ENCODE measurements around the gene ETS1.

The ETS1 gene

GRCh38 chr11:128411150-128411549 lies 176.2 kb downstream of the ETS1 start:
- DNase-seq (ENCODE audit: extremely low spot score): no peak
- ChIA-PET POLR2A (no interaction called here), CTCF (no interaction called here)
- TF ChIP-seq BHLHE40 (IDR thresholded peaks at IDR 0.05; ENCODE audit: borderline replicate concordance): no peak
- TF ChIP-seq ARNT (IDR thresholded peaks at IDR 0.05): no peak
- TF ChIP-seq FOXK2 (IDR thresholded peaks at IDR 0.05): no peak
- no peak for TF ChIP-seq FOXA1 (IDR thresholded peaks at IDR 0.05)
- no peak for TF ChIP-seq FOXM1 (IDR thresholded peaks at IDR 0.05; ENCODE audit: borderline replicate concordance)
- no peak for TF ChIP-seq ZNF384 (IDR thresholded peaks at IDR 0.05)
- no peak for TF ChIP-seq PKNOX1 (IDR thresholded peaks at IDR 0.05)
- no peak for TF ChIP-seq ELF4 (IDR thresholded peaks at IDR 0.05)

- TF ChIP-seq TARDBP (IDR thresholded peaks at IDR 0.05) (no peak), FOXM1 (IDR thresholded peaks at IDR 0.05; ENCODE audit: borderline replicate concordance) (no peak), NFRKB (IDR thresholded peaks at IDR 0.05) (no peak)
- no peak for DNase-seq (ENCODE audit: extremely low spot score)
- ChIA-PET POLR2A (no interaction called here), CTCF (interaction anchor here (0.6 kb wide), 1 partner anchor 362 kb away, joined by 3 read pairs; no protein-coding TSS in a partner anchor)
Measured at GRCh38 chr11:128409476-128409875, 177.9 kb downstream of the ETS1 start.

Data from HEK293T (cell line).